GM18873 (cell line): ENCODE measurements around the gene MSANTD3.

Source experiments
- ATAC-seq: cut with Tn5 transposase; IDR thresholded peaks from one replicate; pipeline ENCODE4 v1.9.1; 2021; ENCODE audit warnings: mild to moderate bottlenecking, moderate library complexity, moderate number of reproducible peaks; ENCODE audit not compliant: unreplicated experiment, low FRiP score

Gene MSANTD3

DNA sequence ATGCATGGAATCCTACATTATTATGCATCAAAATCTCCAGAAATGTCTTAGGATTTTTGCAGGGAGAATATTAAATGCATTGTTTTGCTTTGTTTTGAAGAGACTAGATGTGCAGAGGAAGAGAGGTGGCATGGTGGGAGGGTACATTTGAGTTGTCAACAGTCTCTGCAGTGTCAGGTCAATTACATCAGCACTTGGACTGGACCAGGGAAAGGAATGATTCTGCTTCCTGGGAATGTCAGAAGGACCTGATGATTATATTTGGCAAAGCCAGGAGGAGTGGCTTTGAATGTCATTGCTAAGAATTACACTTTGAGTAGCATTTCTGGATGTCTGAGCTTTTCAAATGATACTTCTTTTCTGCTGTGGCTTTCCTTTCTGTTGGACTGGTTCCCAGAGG, 28.5 kb downstream of the MSANTD3 start:
- ATAC-seq: no peak

DNA sequence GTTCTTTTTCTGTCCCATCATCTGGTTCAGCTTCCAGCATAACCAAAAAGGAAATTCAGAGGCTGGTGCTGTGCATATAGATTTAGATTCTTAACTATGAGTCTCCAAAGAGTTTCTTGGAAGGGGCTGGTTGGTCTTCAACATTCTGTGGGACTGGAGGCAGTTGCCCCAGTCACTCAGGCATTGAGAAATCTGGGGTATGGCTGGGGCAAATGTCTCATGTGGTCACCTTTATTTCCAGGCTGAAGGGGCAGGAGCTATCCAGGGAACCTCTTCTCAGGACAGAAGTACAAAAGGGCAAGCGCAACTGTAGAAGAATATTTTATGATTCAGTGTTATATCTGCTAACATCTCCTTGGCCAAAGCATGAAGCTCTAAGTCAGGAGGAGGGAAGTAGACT, 30.6 kb downstream of the MSANTD3 start:
- no peak for ATAC-seq

DNA sequence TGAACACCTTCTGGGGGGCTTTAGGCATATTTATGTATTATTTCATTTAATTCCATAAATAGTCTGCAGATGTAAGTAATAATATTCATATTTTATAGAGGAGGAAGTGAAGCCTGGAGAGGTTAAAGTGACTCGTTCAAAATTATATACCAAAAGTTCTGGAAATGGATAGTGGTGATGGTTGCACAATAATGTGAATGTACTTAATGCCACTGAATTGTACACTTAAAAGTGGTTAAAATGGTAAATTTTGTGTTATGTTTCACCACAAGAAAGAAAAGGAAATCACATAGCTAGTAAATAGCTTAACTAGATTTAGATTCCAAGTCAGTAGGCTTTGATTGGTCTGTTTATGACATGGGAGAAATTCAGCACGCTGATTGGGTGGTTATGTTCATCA, 33.0 kb downstream of the MSANTD3 start:
- no peak for ATAC-seq

- no peak for ATAC-seq
Observed at GRCh38 chr9:100465274-100465673, 38.3 kb downstream of the MSANTD3 start.

- ATAC-seq: no peak
Observed at GRCh38 chr9:100465761-100466160, 38.8 kb downstream of the MSANTD3 start.

GRCh38 chr9:100466171-100466828, 39.4 kb downstream of the MSANTD3 start:
- no peak for ATAC-seq

- ATAC-seq: no peak
Observed at GRCh38 chr9:100466829-100467221, 39.9 kb downstream of the MSANTD3 start.

DNA sequence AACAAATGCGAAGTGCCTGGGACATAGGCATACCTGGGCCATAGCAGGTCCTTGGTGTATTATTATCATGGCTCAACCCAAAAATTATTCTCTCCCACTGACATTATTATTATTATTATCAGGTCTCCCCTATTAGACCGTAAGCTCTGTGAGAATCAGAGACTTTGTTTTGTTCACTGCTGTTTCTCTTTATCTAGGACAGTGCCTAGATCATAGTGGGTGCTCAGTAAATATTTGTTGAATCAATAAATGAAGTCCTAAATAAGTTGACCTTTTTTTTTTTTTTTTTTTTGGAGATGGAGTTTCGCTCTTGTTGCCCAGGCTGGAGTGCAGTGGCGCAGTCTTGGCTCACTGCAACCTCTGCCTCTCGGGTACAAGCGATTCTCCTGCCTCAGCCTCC, 41.1 kb downstream of the MSANTD3 start:
- no peak for ATAC-seq

- no peak for ATAC-seq
Observed at GRCh38 chr9:100472268-100472667, 45.3 kb downstream of the MSANTD3 start.

DNA sequence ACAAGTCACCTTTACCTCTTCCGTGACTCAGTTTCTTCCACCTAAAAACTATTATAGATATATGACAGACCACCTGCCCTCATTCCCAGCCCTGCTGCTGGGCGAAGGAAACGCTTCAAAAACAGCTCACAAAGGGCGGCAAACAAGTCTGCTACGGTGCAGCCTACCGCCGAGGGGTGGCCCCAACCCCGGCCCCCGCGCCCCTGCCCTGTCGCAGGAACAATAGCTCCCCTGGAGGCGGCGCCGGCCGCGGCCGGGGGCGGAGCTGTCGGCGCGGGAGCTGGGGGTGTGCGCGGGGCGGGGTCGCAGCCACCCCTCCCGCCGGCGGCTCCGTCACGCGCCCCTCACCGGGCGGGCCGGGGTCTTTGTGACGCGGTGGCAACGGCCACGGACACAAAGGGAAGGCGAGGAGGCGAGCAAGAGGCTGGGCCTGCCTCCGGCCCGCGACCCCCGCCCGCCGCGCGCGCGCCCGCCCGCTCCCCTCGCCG, 45.9 kb downstream of the MSANTD3 start, which contains the start of gene TMEFF1:
Gene TMEFF1, plus strand, starts transcription at position 362 of the 488 bp plus-strand sequence. CDS start 396 bp downstream, outside the sequence.
- no peak for ATAC-seq

DNA sequence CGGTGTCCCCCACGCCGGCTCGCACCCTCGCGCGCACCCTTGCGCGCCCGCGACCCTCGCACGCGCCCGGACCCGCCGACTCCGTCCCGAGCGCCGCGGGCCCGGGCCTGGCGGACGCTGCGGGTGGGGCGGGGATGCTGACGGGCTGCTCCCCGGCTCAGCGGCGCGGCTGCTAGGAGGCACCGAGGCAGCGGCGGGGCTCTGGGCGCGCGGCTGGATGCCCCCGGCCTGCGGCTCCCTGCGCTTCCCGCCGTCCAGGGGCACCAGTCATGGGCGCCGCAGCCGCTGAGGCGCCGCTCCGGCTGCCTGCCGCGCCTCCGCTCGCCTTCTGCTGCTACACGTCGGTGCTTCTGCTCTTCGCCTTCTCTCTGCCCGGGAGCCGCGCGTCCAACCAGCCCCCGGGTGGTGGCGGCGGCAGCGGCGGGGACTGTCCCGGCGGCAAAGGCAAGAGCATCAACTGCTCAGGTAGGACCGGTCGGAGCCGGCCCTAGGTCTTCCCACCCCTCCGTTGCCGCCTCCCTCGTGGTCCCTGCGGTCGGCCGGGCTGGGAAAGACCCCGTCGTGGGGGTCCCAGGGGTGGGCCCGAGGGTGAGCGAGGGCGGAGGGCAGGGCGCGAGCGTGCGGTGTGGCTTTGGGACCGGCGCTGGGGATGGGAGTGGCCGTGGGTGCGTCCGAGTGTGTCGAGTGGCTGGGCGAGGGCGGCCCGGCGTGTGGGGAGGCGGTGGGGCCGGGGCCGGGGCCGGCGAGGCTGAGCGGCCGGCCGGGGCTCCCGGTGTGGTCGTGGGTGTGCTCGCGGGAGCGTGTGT, 46.5 kb downstream of the MSANTD3 start:
- ATAC-seq: no peak

DNA sequence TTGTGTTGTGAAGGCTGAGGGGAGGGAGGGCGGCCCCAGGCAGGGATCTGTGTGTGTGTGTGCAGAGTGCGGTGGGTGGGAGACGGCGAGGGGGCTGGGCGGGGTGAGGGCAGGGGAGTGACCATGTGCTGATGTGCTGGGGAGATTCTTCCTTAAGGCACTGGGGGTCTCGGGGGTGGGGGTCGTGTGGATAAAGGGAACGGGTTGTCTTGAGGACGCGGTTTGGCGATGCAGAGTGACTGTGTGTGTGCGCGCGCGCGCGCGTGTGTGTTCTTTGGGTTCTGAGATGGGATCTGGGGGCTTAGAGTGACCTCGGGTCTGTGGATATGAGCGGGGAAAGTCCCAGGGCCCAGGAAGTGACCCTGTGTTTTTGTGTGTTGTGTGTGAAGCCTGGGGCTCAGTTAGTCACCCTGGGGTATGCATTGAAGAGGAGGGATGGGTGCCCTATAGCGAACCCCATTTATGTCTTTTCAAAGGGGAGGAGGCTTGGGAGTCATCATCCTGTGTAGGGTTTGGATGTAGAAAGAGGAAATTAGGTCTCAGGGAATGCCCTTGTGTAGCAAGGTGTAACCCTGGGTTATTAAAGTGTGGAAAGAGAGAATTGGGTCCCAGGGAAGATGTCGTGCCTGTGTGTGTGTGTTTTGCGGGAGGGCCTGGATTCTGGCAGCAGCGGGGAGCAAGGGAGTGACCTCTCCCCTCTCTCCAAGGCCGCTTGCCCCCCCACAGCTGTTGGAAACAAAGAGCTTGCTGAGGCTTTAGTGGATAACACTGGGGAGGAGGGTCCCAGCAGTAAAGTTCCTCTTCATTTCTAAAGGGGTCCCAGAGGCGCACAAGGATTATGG, 47.4 kb downstream of the MSANTD3 start:
- no peak for ATAC-seq

DNA sequence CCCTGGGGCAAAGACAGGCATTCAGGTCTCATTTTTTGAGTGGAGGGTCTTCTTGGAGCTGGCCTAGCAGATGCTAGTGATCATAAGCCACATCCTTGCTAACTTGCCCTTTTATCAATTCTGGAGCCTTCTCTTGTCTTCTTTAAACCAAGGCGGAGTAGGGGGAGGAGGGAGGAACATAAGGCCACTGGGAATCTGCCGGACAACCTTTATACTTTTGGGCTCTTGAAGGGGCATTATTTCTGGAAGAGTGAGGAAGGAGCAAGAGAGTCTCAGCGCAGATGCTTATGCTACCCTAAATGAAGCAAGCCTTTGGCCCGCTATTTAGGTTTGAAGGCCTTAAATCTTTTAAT, 48.0 kb downstream of the MSANTD3 start:
- ATAC-seq: no peak

DNA sequence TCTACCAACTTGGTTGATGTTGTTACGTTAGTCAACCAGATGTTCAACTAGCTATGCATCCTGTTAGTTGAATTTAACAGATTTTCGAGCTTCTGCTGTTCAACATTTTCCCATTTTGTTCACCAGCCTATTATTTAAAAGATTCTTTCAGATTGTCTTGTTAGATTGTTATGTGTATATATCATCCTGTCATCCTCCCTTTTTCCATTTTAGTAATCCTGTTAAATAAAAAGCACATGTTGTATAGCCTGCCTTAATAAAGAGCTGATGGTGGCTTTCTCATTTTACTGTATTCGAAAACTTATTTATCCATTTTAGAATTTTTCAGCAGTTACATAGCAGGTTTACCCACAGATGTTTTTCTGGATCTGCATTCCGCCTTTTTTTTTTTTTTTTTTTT, 50.3 kb downstream of the MSANTD3 start:
- ATAC-seq: no peak

- no peak for ATAC-seq
Observed at GRCh38 chr9:100478192-100478591, 51.2 kb downstream of the MSANTD3 start.

GRCh38 chr9:100479820-100480219, 52.9 kb downstream of the MSANTD3 start:
- ATAC-seq: no peak

DNA sequence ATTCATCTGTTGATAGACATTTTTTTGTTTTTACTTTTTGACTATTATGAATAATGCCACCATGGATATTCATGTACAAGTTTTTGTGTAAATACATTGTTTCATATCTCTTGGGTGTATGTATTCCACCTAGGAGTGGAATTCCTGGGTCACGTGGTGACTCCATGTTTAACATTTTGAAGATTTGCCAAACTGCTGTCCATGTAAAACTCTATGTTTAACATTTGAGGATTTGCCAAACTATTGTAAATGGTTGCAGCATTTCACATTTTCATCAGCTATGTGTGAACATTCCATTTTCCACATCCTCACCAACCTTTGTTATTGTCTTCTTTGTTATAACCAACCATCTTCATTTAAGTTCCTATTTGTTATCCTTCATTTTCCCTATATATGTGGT, 58.3 kb downstream of the MSANTD3 start:
- ATAC-seq: no peak

DNA sequence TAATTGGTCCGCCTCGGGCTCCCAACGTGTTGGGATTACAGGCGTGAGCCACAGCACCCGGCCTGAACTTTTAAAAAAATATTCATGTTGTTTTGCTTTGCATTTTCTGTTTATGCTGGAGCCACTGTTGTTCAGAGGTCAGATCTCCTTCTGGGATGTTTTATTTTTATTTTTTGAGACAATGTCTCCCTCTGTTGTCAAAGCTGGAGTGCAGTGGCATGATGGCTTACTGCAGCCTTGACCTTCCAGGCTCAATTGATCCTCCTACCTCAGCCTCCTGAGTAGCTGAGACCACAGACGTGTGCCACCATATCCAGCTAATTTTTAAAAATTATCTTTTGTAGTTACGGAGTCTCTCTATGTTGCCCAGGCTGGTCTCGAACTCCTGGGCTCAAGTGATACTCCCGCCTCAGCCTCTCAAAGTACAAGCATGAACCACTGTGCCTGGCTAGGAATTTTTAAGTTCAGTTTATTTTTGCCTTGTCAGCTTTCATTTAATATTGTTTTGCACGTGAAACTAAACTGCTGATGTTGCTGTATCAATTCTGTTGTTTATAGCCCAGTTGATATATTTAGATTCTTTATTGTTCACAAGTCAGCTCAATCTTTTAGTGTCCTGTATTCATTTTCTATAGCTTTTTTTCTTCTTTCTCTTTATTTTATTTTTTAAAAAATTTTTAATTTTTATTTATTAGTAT, 59.7 kb downstream of the MSANTD3 start:
- ATAC-seq: no peak

- ATAC-seq: no peak
Observed at GRCh38 chr9:100488177-100488576, 61.2 kb downstream of the MSANTD3 start.

GRCh38 chr9:100489836-100490235, 62.9 kb downstream of the MSANTD3 start:
- no peak for ATAC-seq
